ENCODE measurements around the gene EFCAB7.
"Not testable (repeated sequence)": the region's sequence is repeated elsewhere in the genome, so short reads cannot be mapped to it uniquely, and the experiment has no call there.

The EFCAB7 gene

DNA sequence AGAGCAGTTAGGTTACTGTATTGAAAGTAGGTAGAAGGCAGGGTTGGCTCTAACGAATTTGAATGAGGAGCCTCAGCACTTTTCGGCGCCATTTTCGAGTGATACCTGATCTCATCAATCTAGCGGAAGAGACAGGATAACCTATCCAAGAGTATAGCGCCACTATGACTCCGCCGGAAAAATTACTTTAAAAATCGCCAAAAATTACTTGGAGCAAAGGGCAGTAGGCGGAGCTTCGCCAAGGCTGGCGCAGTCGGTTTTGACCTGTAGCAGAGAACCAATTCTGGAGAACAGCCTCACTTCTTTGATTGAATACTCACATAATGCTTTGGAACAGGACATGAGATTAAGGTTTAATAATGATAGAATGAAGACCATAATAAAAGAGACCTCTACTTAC is 25.6 kb downstream of the EFCAB7 start:
- DNase-seq, result peak; percentile 18

DNA sequence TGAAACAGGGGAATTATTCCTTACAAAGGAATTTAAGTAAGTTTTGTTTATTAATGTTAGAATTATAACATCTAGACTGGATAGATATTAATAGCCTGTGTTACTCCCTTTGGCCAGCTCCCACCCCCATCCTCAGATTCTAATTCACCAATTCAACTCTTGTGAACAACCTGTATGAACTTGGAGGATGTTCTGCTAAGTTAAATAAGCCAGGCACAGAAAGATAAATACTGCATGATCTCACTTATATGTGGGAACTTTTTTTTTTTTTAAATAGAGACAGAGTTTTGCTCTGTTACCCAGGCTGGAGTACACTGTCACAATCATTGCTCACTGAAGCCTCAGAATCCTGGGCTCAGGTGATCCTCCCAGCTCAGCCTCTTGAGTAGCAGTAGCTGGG is 32.2 kb downstream of the EFCAB7 start:
- DNase-seq, result no peak

DNA sequence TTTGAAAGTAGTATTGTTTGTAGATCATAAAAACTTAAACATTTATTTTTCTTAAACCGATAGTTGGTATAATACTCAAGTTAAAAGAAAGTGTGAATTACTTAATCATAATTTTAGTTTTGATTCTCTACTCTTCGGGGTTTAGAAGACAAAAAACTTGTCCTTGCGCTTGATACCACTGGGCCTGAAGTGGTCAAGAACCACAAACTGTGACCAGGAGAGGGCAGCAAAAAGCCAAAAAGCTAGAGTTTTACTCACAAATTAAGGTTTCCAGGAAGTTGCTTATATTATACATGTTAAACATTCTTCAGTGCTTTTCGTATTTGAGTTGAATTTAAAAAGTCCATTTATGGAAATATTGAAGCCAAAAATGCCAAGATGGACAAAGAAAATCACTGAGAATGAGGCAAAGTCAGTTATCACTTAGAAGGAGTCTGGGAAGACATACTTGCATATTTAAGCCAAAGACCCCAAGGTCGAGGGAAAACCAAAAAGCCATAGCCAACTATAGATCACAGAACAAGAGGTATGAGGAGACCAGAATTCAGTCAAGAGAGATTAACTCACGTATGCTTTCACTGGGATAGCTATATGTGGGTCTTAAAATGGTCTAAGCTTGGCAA is 34.2 kb downstream of the EFCAB7 start:
- peak; percentile 8 for DNase-seq

DNA sequence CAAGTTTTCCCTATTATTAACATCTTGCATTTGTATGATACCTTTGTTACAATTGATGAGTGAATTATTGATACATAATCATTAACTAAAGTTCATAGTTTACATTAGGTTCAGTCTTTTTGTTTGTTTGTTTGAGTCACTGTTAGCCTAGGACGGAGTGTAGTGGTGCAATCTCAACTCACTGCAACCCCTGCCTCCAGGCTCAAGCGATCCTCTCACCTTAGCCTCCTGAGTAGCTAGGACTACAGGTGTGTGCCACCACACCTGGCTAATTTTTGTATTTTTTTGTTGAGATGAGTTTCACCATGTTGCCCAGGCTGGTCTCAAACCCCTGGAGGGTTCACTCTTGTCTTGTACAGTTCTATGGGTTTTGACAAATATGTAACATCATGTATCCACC is 36.0 kb downstream of the EFCAB7 start:
- no peak for DNase-seq

DNA sequence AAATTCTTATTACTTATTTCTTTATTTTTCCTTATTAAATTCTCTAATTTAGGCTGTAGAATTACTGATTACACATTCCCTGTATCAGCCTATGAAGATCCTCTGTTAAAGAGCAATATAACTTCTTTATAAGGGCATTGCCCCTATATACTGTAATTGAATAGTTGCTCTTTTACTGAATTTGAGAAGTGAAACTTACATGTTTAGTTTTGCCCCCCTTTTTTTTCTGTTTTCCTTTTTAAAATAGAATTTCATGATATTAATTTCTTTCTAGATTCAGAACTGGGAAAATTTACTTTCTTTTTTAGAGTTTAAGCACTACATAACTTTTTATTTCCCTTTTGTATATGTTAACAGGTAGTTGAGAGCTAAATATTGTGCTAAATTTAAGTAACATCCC is 40.4 kb downstream of the EFCAB7 start:
- DNase-seq, result no peak

DNA sequence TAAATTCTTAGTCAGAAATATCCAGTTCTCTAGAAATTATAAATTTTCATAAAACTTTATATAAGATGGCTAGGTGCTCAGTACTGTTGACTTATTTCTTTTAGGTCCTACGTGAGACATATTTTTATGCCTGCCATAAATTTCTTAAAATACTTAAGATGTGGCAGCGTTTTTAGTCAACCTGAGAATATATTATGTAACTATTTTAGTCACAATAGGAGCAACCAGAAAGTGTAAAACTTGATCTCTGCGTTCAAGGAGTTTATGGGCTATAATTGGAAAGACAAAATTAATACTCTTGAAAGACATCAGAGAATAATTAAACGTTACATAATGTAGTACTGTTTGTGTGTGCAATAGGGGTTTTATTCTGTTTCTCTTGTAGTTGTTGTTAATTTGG is 45.7 kb downstream of the EFCAB7 start:
- DNase-seq, result no peak

DNA sequence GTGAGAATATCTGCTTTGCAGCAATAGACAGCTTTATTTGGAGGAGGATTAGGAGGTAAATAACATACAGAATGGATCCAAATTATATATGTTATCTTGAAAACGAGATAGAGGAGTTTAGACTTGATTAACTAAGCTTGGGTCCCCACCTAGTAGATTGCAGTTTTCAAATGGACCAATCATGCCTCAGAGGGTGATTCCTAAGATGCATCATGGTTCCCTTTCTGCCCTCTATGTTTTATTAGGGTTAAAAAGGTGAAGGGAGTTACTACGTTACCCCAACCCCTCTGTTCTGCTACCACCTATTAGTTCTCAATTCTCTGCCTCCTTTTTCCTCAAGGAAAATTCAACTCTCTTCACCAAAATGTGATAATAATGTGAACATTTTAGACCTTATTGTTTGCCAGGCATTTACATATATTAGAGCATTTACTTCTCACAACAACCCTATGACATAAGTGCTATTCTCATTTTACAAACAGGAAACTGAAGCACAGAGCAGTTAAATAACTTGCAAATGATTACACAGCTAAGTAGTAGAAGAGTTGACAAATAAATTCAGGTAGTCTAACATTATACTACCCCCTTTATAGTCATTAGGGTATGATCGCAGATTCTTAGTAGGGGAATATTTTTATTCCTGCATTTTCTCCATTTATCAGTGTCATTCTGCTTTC is 46.5 kb downstream of the EFCAB7 start:
- DNase-seq, result no peak

DNA sequence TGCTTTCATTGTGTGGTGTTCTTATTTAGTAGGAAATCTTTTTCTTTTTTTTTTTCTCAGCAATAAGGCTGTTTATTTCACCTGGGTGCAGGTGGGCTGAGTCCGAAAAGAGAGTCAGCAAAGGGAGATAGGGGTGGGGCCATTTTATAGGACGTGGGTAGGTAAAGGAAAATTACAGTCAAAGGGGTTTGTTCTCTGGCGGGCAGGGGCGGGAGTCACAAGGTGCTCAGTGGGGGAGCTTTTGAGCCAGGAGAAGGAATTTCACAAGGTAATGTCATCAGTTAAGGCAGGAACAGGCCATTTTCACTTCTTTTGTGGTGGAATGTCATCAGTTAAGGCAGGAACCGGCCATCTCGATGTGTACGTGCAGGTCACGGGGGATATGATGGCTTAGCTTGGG is 49.4 kb downstream of the EFCAB7 start:
- not testable (repeated sequence) for DNase-seq

DNA sequence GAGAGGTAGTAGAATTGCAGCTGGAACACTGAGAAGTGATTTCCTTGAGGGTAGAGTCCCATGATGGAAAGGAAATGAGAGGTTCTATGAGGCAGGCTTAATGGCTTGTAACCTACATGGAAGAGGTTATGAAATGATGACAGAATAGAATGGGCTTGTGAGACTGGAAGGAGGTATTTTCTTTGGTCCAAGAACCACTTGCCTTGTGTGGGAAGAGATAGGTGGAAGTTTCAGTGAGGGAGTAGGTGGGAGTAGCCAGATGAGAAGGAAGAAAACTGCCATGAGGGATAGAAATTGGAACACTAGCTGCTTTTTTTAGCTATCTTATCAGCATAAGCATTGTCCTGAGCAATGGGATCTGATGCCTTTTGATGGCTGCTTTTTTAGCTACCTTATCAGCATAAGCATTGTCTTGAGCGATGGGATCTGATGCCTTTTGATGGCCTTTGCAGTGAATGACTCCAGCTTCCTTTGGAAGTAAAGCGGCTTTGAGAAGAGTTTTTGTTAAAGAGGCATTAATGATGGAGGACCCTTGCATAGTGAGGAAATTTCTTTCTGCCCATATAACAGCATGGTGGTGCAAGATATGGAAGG is 51.0 kb downstream of the EFCAB7 start:
- DNase-seq, result not testable (repeated sequence)

DNA sequence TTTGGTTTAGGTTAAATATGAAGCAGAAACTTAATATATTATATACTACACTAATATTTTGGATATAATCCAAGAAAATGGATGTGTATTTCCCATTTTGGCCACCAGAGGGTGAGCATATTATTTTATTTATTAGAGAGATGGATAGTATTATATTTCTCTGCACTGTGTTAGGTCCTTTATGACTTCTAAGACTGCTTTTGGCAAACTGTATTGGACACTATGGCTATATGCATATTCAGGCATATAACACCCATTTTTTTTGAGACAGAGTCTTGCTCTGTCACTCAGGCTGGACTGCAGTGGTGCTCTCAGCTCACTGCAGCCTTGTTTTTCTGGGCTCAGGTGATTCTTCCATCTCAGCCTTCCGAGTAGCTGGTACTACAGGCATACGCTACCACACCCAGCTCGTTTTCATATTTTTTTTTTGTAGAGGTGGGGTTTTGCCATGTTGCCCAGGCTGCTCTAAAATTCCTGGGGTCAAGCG is 52.1 kb downstream of the EFCAB7 start:
- peak; percentile 55 for DNase-seq

DNA sequence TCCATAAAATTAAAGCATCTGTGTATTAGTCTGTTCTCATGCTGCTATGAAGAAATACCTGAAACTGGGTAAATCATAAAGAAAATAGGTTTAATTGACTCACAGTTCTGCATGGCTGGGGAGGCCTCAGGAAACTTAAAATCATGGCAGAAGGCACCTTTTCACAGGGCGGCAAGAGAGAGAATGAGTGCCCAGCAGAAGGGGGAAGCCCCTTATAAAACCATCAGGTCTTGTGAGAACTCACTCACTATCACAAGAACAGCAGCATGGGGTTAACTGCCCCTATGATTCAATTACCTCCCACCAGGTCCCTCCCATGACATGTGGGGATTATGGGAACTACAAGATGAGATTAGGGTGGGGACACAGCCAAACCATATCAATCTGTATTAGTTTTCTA is 63.0 kb downstream of the EFCAB7 start:
- not testable (repeated sequence) for DNase-seq

DNA sequence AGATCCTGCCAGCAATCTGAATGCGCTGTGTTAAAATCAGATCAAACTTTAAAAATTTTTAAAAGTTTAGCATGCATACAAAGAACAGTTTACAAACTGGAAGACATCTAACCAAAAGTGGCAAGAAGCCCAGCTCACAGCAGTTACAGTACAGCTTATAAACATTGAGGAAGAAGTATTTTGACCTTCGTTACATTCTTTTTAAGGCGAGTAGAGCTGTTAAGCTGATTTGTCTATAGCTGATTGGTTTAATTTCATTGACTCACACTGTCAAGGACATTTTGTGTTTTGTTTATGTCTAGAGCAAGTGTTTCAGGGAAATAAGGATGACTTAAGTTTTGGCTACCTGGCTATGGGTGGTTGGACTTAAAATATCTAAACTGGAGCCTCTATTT is 66.8 kb downstream of the EFCAB7 start:
- no peak for DNase-seq

DNA sequence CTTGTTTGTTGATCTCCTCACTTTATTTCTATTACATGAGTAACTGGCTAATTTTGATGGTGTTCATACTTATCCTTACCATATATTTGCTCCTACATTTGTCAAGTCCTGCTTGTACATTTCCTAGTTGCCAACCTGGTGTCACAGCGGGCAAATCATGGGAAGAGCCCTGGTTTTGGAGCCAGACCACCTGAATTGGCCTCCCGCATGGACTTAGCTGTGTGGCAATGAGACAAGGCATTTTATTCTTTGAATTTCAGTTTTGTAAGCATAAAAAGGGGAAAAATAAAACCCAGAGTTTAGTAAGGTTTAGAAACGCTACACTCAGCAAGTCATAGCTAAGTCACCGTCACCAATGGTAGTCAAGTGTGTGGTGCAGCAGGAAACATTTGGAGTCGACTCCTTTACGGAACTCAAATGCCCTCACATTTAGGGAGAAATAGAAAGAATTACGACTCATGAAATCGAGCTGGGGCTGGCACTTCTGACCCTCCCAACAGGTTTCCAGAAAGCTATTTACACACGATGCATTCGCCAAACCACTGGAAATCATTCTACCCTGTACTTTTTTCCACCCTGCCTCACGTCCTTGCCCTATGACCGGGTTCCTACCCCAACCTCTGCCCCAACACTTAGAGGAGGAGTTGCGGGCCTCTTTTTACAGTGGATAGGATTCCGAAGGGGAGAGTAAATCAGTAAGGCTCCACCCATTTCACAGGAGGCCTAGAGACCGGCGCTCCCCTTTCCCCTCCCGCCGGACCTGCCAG is 69.4 kb downstream of the EFCAB7 start:
- no peak for DNase-seq

DNA sequence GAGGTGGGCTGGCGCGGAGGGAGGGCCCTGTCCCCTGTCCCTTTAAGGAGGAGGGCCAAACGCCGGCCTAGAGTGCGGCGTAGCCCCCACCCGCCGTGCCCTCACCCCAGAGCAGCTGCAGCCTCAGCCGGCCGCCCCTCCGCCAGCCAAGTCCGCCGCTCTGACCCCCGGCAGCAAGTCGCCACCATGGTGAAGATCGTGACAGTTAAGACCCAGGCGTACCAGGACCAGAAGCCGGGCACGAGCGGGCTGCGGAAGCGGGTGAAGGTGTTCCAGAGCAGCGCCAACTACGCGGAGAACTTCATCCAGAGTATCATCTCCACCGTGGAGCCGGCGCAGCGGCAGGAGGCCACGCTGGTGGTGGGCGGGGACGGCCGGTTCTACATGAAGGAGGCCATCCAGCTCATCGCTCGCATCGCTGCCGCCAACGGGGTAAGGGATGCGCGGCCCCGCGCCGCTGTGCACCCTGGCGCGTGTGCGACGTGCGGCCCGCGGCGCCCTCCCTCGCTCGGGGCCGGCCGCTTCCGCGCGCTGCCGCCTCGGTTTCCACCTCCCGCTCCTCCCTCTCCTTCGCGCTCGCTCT is 70.1 kb downstream of the EFCAB7 start, which contains the start of gene PGM1:
PGM1 (plus strand) TSS at position 109 of the 583 bp plus-strand sequence; CDS start at position 187, 78 bp downstream.
- peak; percentile 75 for DNase-seq

DNA sequence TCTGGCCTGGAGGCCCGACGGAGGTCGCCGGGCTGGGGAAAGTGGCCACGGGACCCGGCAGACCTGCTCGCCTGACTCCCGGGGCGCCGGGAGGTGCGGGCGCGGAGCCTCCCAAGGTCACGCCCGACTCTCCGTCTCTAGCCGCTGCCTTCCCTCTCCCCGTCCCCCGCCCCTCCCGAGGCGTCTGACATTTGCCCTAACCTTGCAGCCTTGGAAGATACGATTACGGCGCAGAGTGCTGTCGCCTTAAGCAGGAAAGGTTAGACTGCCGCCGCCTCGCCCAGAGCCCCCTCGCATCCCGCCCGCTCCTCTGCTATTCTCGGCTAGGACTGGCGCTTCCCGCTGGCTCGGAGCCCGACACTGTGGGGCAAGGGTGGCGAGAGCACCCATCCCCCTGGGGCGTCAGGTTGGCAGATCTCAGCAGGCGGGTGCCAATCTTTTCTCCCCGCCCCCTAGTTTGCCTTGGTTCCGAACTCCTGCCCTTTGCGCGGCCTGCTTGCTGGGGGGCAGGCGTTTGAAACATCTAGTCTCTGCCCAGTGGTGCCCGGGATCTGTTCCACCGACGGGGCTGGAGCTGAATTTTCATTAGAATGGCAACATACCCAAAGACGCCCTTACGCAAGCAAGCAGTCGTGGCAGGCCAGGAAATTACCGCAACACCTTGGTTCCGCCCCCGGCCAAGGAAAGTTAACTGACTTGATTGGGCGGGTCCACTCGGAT is 70.7 kb downstream of the EFCAB7 start:
- DNase-seq, result peak; percentile 83

DNA sequence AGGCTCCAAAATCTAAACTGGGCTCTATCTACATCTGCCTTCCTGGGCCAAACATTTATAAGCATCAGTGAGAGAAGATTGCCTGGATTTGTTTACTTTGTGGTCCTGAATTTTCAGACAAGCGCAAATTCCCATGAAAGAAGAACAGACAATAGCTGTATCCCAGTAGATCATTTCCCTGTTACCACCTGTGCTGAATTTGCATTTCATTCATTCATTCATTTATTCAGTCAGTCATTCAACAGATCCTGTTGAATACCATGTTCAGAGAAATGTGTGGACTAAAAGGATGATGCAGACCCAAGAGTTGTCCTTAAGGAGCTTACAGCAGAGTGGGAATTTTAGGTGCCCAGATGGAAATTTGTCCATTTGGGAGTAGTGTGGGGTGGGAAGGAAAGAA is 72.1 kb downstream of the EFCAB7 start:
- no peak for DNase-seq

DNA sequence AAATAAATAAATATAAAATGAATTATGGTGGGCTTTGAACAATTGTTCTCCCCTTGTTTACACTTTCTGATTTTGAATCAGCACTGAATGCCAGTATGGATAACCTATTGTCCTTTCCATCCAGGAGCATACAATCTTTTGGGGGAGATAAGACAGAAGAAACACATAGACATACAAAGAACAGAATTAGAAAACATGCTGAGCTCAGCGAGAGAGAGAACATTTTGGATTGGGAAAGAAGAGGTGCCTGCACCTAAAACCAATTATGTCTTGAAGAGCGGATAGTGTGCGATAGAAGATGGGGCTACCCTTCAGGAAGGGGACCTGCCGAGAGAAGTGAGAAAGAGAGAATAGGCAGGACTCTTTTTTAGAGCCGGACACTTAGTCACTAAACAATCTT is 76.5 kb downstream of the EFCAB7 start:
- no peak for DNase-seq

DNA sequence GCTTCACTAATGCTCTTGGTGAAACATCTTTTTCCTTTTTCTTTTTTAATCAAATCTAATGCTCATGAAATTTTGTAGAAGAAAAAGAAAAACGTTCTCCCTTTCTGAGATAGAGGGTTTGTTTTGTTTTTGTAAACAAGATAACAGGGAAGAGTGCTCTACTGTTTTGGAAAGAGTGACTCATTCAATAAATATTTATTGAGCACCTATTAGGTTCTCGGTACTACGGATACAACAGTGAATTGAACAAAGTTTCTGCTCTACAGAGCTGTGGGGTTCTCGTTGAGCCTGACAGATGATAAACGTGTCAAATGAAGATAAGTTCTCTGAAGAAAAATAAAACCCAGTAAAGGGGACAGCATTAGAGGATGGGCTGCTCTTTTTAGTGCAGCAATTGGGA is 76.9 kb downstream of the EFCAB7 start:
- DNase-seq, result no peak

DNA sequence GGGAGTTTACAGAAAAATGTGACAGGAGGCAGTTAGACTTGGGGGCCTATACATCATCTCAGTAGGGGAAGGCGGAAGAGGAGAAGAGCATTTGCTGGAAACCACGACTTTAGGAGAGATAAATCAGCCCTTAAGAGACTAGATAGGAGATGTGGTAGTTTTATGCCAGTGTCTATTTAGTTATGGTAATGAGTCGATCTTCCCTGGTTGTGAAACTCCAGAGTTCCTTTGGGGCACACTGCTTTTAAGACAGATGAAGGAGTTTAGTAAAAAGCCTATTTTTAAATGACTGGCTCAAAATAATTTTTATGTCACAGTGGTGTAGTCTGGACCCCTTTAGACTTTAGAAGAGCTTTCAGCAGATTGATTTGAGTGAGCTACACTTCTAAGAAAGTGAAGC is 77.7 kb downstream of the EFCAB7 start:
- no peak for DNase-seq

DNA sequence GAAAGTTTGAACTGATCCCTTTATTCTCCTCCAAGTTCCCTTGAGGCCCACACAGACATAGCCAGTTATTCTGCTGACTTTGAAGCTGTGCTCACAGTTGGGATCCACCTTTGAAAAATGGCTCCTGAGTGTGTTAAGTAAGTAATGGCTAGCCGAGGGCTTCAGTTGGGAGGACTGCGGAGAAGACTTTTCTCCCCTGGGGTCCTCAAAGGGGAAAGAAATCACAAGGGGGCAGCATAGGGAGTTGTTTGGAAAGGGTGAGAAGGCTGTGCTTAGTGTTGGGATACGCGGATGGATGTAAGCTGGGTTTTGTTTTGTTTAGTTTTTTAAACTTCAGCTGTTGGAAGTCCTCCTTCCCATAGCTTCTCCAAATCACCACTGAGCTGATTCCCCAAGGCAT is 78.1 kb downstream of the EFCAB7 start:
- no peak for DNase-seq

DNA sequence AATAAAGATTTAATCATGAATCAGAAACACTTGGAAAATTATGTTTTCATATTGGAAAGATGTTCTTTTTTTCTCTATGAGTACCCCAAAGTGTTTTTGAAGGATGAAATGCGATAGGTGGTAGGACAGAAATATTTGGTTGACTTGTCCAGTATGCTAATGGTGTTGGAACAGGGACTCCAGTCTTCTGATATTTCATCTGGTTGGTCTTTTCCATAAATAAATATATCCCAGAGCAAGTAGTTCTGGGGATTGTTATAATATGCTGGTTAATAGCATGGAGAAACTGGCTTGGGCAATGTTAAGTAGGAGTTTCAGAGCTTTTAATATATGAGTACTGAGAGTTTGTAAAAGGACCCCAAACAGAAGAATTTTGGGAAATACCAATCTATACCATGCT is 78.6 kb downstream of the EFCAB7 start:
- DNase-seq, result no peak

DNA sequence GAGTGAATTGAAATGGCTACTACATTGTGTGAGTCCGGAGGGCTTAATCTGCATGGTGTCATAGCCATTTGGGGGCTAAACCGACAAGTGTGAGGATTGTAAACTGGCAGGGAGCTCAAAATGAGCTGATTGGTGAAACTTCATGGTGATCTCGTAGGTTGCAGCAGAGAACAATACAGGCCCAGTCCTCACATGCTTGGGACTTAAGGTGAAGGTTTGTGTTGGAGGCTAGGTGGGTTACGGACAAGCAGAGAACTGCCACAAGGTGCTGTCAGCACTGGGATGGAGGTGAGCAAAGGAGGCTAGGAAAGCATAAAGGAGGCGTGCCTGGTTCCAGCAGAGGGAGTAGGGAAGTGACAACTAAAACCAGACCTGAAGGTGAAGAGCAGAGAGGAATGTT is 79.3 kb downstream of the EFCAB7 start:
- no peak for DNase-seq
